GM19463 (cell line): ENCODE data around the gene GALT.

Experiments
- ATAC-seq: cut with Tn5 transposase; IDR thresholded peaks from one replicate; pipeline ENCODE4 v1.9.1; 2021; ENCODE audit warnings: mild to moderate bottlenecking, moderate library complexity; ENCODE audit not compliant: unreplicated experiment

The GALT gene

DNA sequence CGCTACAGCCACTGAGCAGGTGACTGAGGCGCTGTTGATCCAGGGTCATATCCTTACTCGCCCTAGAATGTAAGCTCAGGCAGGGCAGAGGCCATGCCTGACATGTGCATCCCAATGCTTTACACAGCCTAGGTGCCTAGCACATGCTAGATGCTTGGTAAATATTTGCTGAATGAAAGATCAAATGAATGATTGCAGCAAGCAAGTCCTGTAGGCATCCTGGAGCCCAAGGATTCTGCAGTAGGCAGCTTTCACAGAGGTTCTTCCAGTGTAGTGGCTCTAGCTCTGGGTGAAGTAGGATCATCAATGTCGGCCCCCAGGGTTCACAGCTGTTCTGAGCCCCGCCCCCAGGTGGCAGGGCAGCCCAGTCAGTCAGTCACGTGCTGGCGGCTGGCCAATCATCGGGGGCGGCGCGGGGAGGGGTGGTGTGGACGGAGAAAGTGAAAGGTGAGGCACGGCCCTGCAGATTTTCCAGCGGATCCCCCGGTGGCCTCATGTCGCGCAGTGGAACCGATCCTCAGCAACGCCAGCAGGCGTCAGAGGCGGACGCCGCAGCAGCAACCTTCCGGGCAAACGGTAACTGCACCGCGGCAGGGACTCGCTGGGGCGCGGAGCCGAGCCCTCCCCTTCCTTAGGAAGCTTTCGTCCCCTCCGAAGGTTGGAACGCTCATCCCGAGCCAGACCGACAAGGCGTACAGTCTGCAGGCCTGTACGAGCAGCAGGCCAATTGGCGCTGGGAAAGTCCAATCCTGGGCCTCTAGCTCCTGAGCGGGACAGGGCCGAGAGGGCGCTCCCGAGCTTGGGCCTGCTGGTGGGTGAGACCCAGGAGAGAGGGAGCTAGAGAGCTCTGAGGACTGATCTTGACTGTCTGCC is at the start of gene GALT:
Gene GALT, plus strand, starts transcription at position 465 of the 873 bp plus-strand sequence. Its CDS starts 30 bp downstream, at position 495.
- peak; percentile 93 for ATAC-seq

GRCh38 chr9:34599546-34599945 is 46.9 kb upstream of the GALT start:
- ATAC-seq = no peak

- no peak for ATAC-seq
Observed at GRCh38 chr9:34600908-34601307, 45.6 kb upstream of the GALT start.

DNA sequence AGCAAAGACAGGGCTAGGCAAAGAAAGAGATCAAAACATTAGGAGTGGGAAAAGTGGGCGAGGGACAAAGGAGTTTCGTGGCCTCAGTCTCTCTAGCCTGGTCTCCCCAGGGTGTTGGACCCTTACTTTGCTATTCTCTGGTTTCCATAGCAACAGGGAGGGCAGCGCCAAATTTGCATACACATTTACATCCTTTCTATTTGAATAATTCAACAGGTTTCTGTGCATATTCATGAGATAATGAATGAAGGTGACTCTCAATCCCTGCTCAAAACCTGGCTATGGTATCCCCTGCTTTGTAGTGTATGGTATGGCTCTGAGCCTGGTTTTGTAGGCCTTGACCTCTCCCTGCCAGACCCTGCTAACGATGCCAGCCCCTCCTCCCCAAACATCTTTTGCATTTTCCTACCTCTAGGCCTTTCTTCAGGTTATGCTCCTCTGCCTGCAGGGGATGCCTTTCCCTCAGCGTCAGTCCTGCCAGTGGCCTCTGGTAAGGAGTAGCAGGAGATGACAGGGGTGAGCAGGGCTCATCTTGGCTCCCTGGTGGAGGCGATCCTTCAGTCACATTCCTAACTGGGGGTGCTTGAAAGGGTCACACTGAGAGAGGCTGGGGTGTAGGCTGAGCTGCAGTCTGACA is 44.4 kb upstream of the GALT start:
- no peak for ATAC-seq

DNA sequence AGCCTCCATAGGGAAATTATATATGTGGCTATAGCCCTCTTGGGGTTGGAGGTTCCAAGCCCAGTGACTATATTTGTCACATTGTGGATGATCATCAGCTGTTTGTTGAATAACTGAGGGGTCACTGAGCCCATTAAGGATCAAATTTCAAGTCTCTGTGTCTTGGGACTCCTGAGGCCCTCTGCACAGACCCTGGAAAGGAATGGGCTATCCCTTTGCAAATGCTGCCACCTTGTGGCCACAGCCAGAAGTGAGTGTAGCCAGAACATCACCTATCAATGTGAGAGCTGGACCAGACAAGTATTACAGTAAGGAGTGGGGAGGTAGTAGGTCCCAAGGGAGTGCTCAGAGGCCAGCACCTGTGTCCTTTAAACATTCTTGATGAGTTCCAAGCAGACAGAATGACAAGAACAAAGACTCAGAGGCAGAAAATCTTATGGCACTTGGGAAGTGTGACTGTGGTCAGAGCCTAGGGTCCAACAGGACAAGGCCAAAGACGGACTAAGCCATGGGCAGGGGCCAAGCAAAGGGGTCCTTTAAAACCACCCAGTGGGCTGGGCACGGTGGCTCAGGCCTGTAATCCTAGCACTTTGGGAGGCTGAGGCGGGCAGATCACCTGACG is 42.8 kb upstream of the GALT start:
- no peak for ATAC-seq

DNA sequence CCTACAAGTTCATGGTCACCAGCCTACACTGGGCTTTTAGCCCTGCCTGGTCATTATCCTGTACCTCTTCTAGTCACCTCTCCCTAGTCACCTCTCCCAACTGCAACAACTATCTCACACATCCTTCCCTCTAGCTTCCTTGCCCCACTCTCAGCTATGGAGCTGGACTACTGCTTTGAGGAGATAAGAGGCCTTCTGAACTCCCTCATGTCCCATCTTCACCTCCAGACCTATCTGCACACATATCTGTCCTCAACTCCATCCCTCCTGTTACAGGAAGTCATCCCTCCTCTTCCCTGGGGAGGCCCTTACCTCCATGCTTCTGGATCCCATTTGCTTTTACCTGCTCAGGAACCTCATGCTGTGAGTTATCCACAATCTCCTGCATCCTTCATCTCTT is 40.3 kb upstream of the GALT start:
- no peak for ATAC-seq

GRCh38 chr9:34606905-34607304 is 39.6 kb upstream of the GALT start:
- no peak for ATAC-seq

DNA sequence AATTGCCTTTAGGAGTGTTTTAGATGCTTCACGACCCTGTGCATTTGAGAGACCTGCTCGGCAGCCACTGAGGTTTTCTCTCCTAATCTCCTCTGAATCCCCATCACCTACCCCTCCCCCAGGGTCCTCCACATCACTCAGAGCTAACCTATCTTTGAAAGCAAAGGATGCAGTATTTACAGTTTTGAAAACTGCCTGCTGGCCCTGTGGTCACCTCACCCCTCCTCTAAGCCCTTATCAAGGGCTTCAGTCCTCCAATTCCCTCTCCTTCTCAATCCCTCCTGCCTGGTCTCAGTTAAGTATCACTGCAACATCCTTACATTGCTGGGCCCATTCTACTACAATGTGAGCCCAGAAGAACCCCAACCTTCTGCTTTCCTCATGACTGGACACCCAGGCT is 39.1 kb upstream of the GALT start:
- no peak for ATAC-seq

DNA sequence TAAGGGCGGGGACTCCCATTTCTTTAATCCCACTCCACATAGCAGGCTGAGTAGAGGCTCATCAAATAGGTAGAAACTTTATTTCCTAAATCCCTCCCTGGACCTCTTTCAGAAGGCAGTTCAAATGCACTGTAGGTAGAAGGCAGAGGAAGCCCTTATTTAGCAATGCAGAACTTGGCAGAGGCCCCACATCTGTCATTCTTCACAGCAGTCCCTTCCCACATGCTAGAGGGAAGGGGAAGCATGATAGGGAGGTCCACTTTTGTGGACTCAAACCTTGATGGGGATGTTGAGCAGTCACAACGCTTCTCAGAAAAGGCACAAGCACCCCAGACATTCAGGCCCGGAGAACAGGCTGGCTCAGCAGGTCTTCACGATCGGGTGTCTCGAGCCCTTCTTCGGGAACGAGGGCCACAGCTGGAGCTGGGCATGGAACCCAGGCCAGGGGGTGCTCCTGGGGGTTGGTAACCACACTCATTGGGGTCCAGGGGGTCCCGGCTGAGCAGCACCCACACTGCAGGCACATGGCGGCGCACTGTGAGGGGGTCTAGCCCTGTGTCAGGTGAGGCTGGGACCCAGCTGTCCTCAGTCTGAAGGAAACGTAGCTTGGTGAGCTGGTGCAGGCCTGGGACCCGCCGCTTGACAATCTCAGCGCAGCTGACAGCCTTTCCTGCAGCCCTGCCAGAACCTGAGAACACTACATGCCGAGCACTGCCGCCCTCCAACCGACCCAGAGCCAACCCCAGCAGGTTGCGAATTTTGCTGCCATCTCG is 35.9 kb upstream of the GALT start:
- no peak for ATAC-seq

DNA sequence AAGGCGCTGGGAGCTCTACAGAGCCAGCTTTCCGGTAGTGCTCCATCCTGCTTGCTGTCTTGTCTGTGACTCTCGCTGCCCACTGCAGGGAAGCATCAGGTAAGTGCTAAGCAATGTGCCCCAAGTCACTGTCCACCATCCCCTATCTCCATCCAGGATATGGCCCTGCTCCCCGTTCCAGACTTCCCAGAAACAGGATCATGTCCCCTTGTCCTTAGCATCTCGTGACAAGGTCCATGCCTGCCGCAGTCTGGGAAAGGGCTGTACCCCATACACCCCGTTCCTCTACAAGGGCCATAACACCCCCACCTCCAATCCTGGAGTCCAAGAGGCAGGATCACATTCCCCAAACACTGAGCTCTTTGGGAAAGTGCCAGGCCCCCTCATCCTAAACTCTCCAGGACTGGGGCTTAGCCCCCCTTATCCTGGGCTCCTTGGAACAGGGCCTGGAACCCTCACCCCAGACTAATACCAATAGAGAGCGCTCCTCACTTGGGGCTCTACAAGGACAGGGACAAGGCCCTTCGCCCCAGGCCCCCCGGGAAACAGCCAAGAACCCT is 35.1 kb upstream of the GALT start:
- no peak for ATAC-seq

DNA sequence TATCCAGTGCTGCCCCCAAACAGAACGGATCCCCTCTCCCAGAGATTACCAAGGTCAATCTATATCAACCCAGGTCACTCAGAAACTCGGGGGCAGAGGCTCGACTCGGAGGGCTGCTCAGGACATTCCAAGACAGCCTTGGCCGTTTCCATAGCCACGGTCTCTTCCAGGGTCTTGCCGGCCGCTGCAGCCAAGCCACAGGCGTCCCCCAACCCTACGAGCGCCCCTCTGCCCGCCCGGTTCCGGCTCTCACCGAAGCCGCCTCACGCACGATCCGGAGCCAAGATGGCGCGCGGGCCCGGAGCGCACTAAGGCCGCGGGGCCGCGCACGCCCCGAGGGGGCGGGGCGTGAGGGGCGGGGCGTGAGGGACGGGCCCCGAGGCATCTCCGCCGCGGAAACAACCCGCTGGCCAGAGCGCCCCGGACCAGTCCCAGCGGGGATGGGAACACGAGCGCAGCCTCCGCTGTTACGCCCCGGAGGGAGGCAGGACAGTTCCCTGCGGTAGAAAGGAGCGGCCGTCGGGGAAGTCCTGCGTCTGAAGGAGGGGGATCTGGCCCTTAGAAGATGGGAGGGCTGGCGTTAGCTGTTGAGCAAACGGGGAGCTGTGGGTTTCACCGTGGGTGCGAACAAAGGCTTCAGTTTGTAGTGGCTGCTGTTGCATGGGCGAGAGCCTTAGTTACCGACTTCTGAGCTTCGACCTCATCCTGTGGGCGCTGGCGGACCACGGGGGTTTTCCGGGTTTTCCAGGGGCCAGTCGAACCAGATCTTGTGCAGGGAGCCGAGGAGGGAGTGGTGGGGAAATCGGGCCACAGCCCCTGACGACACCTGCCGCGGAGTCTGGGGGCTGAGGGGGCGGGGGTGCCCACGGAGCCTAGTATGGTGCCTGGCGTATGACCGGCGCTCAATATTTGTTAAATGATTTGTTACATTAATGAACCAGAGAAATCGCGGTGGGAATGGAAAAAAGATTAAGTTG is 34.4 kb upstream of the GALT start, which contains the start of gene RPP25L:
Gene RPP25L, minus strand, starts transcription at position 287 of the 977 bp plus-strand sequence. CDS start 801 bp downstream, outside the sequence.
- ATAC-seq = peak; percentile 92

- no peak for ATAC-seq
Observed at GRCh38 chr9:34612788-34613390, 33.6 kb upstream of the GALT start.

GRCh38 chr9:34615132-34615531 is 31.3 kb upstream of the GALT start:
- no peak for ATAC-seq

DNA sequence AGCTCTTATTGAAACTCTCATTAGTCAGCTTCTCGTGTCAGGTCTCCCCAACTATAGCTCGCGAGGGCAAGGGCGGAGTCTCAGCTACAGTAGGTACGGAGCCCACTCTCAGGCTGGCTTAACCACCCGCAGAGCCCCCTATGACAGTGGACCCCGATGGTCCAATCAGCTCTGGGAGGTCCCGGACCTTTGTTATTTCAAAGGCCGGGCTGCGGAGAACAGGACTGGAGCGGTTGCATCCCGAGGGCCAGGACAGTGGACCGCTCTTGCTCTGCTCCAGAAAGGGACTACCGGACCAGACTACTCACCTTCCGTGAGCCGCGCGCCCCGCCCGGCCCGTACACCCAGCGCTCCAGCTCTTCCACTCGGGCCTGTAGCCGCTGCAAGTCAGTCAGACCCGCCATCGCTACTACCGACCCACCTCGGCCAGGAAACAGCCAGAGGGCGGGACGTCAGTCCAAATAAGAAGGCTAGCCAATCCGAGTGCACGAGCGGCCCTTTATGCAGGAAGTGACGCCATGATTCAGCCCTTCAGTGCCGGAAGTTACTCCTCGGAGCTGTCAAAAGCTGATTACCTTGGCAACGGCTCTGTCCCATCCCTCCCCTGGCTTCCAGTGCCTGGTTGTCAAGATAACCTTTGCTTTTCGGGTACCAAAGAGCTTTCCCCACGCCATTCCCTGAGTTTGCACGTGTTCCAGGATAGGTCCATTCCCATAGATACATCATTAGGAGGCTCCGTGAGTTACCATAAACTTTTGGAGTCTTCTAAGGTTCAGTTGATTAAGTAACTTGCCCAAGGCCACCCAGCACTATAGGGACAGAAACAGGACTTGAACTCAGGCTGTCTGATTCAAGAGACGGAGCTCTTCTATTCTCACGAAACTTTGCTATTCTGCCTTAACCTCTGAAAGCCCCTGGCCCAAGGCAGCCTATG is 26.1 kb upstream of the GALT start, which contains the start of gene DCTN3:
Gene DCTN3, minus strand, starts transcription at position 435 of the 934 bp plus-strand sequence. Its CDS starts 31 bp downstream, at position 404.
- ATAC-seq = peak; percentile 100

- ATAC-seq = no peak
Observed at GRCh38 chr9:34623374-34624235, 22.9 kb upstream of the GALT start.

DNA sequence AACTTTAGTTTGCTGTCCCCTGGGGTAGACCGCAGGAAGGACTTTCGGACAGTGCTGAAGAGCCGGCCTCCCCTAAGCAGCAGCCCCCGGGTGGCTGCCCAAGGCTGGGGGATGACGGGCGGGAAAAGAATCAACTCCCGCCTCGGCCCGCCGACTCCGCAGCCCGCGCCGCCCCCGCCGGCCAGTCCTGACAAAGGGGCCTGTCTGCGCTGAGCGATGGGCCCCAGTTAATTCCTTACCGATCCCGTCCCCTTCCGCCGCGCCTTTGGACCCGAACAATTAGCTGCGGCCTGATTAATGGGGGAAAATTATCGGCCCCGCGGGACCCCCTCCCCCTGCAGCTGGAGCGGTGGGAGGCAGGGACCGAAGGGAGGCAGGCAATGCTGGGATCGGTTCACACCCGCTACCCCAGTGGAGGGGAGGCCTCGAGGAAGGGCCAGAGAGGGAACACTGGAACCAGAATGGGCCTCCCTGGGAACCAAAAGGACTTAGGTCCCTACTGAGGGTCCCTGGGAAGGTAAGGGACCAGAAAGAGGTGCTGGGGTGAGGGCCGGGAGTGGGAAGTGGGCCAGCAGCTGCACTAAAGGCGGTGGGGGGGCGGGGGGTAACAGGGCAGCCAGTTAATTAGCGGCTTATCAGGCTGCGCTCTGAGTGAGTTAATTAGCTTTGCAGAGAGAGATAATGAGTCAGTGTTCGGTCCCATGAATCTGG is 21.8 kb upstream of the GALT start:
- no peak for ATAC-seq
